Measurements from ENCODE around the gene TMEM178B. TPM values are rescaled to one million over a fixed set of nuclear protein-coding genes. Genes with fewer than 3 reads are reported as not detected.

The TMEM178B gene
- total and polyA plus RNA-seq, 2 of the 4 experiments (the other 2 are of a cell fraction): under 0.01 to 0.05 TPM

GRCh38 chr7:141495057-141495456 lies 421.2 kb downstream of the TMEM178B start:
- Histone ChIP-seq H4K8ac (ENCODE audit: low read depth in 2 of 2, low read length in 2 of 2) (no peak overlapping the region), H4K91ac (ENCODE audit: insufficient read depth, low read depth, low read length) (no peak overlapping the region), H3K27me3 (ENCODE audit: control insufficient read depth, insufficient read depth, low read length) (no peaks in the 10 kb centered on the region), H2AK9ac (replicated peaks; ENCODE audit: low read depth, low read length, poor library complexity) (no peak overlapping the region), H3K4me2 (ENCODE audit: low read depth, low read length) (no peak overlapping the region), H2BK5ac (ENCODE audit: low read depth, low read length, poor library complexity, severe bottlenecking) (no peak overlapping the region), H2BK15ac (ENCODE audit: low read depth, low read length) (no peak overlapping the region), H3K56ac (ENCODE audit: extremely low read depth, insufficient read depth, low read length) (no peak overlapping the region), H3K27ac (ENCODE audit: insufficient read depth, low read length) (no peak overlapping the region), H2BK20ac (ENCODE audit: low read depth, low read length) (no peak overlapping the region), H3K36me3 (ENCODE audit: control insufficient read depth, insufficient read depth, low read length) (no peaks in the 10 kb centered on the region), H3K4ac (ENCODE audit: low read depth, low read length) (no peak overlapping the region), H2BK120ac (ENCODE audit: low read depth, low read length) (no peak overlapping the region), H3K4me3 (ENCODE audit: insufficient read depth, low read depth, low read length) (no peak overlapping the region), H3K4me1 (ENCODE audit: control insufficient read depth, insufficient read depth, low read length) (no peaks in the 10 kb centered on the region), H4K5ac (ENCODE audit: low read depth, low read length) (no peak overlapping the region), H3K9me3 (ENCODE audit: control insufficient read depth, insufficient read depth, low read length) (no peaks in the 10 kb centered on the region), H3K9me1 (ENCODE audit: insufficient read depth, low read length) (no peaks in the 10 kb centered on the region), H4K20me1 (ENCODE audit: insufficient read depth, low read length) (no peaks in the 10 kb centered on the region), H3K79me1 (ENCODE audit: low read depth in 1 of 2, low read length in 2 of 2) (no peaks in the 10 kb centered on the region), H3K23ac (ENCODE audit: low read depth, low read length) (no peak overlapping the region), H2AK5ac (ENCODE audit: low read depth, low read length) (no peak overlapping the region), H3K9ac (ENCODE audit: low read depth, low read length) (no peak overlapping the region), H3K18ac (ENCODE audit: low read depth, low read length) (no peak overlapping the region), H3K14ac (replicated peaks; ENCODE audit: low read depth, low read length) (no peak overlapping the region), H2AFZ (replicated peaks; ENCODE audit: low read length, poor library complexity) (no peak overlapping the region)
- no peak for ATAC-seq (ENCODE audit: low read depth)
- DNase-seq: no peak
- ChIA-PET POLR2A (ENCODE audit: unreplicated experiment) (no interaction called here), CTCF (no interaction called here)
- no TSS peak for BruUV-seq (replicated peaks)
- no CpG with 5 or more reads among the region's 1 CpG for WGBS, 2 experiments (ENCODE audit: extremely low coverage in 2 of 2, insufficient read length in 1 of 2)
- in situ Hi-C loops (cut with MboI; ENCODE audit: low sequenced_read_pairs): no loop called here
- TF ChIP-seq, protein P1, sequence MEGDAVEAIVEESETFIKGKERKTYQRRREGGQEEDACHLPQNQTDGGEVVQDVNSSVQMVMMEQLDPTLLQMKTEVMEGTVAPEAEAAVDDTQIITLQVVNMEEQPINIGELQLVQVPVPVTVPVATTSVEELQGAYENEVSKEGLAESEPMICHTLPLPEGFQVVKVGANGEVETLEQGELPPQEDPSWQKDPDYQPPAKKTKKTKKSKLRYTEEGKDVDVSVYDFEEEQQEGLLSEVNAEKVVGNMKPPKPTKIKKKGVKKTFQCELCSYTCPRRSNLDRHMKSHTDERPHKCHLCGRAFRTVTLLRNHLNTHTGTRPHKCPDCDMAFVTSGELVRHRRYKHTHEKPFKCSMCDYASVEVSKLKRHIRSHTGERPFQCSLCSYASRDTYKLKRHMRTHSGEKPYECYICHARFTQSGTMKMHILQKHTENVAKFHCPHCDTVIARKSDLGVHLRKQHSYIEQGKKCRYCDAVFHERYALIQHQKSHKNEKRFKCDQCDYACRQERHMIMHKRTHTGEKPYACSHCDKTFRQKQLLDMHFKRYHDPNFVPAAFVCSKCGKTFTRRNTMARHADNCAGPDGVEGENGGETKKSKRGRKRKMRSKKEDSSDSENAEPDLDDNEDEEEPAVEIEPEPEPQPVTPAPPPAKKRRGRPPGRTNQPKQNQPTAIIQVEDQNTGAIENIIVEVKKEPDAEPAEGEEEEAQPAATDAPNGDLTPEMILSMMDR (conservative IDR thresholded peaks at IDR 0.05; ENCODE audit: low read depth, low read length): no peak
- TF ChIP-seq FOS (IDR thresholded peaks at IDR 0.05; ENCODE audit: low read depth, low read length) (no peak), RAD21 (IDR thresholded peaks at IDR 0.05; ENCODE audit: low read length) (no peak), CEBPB (IDR thresholded peaks at IDR 0.05; ENCODE audit: low read depth, low read length) (no peak), NFE2L2 (IDR thresholded peaks at IDR 0.05; ENCODE audit: low read depth, low read length) (no peak)
- intact Hi-C loops (cut with micrococcal nuclease): no loop called here
- dilution Hi-C loops (cut with HindIII; ENCODE audit: low sequenced_read_pairs, unreplicated experiment): no loop called here

Measured in IMR-90 (cell line).